ENCODE measurements around the gene CTRB1. TPM values are rescaled to one million over a fixed set of nuclear protein-coding genes. Genes with fewer than 3 reads are reported as not detected.
"Not testable (repeated sequence)": the region's sequence is repeated elsewhere in the genome, so short reads cannot be mapped to it uniquely, and the experiment has no call there.

The CTRB1 gene
- total RNA-seq, 4 donors from 2014 or later: not detected

- peak overlapping the region in 1 of 4 donors; percentile 33 for H3K4me3 ChIP-seq
- intact Hi-C loops (cut with DNase I): no loop called here
- no peaks in the 10 kb centered on the region for H3K27me3 ChIP-seq
- H3K36me3 ChIP-seq: peaks cover 11 to 83% (median 34%) of the 10 kb centered on the region in 3 donors
- peaks cover 15 to 48% (median 31%) of the 10 kb centered on the region in 3 donors for H3K4me1 ChIP-seq
- H3K27ac ChIP-seq: peak overlapping the region; percentile 55 to 86 (median 66)
- WGBS, 2 donors: 15% methylated on average over 4 of the region's 25 CpGs; no CpG with 5 or more reads in 1 of the 2 donors
- TF ChIP-seq, protein P1, sequence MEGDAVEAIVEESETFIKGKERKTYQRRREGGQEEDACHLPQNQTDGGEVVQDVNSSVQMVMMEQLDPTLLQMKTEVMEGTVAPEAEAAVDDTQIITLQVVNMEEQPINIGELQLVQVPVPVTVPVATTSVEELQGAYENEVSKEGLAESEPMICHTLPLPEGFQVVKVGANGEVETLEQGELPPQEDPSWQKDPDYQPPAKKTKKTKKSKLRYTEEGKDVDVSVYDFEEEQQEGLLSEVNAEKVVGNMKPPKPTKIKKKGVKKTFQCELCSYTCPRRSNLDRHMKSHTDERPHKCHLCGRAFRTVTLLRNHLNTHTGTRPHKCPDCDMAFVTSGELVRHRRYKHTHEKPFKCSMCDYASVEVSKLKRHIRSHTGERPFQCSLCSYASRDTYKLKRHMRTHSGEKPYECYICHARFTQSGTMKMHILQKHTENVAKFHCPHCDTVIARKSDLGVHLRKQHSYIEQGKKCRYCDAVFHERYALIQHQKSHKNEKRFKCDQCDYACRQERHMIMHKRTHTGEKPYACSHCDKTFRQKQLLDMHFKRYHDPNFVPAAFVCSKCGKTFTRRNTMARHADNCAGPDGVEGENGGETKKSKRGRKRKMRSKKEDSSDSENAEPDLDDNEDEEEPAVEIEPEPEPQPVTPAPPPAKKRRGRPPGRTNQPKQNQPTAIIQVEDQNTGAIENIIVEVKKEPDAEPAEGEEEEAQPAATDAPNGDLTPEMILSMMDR (IDR thresholded peaks at IDR 0.05): no peak
- TF ChIP-seq POLR2A (IDR thresholded peaks at IDR 0.05): no peak
- no peaks in the 10 kb centered on the region for H3K9me3 ChIP-seq
- DNase-seq: no peak
Observed at GRCh38 chr16:75238132-75238852, 19.5 kb downstream of the CTRB1 start.

DNA sequence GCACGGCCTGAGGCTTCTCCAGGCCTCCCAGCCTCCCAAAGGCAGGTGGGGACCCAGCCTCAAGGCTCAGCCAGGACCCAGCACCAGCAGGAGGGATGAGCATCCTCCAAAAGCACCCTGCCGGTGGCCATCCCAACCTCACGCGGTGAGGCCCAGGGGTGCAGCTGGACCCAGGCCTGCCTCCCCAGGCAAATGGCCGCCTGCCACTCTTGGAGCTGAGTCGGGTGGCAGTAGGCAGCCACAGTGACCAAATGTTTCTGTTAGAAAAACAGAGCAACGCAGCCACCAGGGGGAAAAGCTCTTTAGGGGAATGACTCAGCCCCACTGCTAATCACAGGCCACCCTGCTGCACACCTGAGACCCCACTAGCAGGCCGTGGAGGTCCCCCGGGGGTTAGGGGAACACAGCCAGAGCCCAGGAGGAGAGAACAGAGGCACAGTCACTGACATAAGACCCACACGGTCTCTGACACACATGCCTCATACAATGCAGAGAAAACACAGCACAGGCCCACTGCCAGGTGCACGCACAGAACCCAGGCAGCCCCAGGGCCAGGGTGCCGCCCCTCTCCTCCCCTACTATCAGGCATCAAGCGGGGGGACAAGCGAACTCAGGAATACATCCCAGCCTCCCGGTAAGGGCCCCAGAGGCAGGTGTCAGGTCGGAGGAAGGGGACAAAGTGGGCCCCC lies 20.2 kb downstream of the CTRB1 start:
- no peak for TF ChIP-seq POLR2A (IDR thresholded peaks at IDR 0.05)
- TF ChIP-seq, protein P1 (IDR thresholded peaks at IDR 0.05): peak in 1 of 6 experiments; percentile 13
- H3K4me3 ChIP-seq: peak overlapping the region in 1 of 4 donors; percentile 33
- 30 to 40% methylated on average over 1 to 8 of the region's 16 CpGs for WGBS, 2 donors
- H3K9me3 ChIP-seq: no peaks in the 10 kb centered on the region
- no peak for DNase-seq
- H3K4me1 ChIP-seq: peaks cover 16 to 48% (median 32%) of the 10 kb centered on the region in 3 donors
- H3K27me3 ChIP-seq: no peaks in the 10 kb centered on the region
- intact Hi-C loops (cut with DNase I): no loop called here
- H3K36me3 ChIP-seq: peaks cover 7 to 79% (median 34%) of the 10 kb centered on the region in 3 donors
- peak overlapping the region; percentile 55 to 86 (median 66) for H3K27ac ChIP-seq

DNA sequence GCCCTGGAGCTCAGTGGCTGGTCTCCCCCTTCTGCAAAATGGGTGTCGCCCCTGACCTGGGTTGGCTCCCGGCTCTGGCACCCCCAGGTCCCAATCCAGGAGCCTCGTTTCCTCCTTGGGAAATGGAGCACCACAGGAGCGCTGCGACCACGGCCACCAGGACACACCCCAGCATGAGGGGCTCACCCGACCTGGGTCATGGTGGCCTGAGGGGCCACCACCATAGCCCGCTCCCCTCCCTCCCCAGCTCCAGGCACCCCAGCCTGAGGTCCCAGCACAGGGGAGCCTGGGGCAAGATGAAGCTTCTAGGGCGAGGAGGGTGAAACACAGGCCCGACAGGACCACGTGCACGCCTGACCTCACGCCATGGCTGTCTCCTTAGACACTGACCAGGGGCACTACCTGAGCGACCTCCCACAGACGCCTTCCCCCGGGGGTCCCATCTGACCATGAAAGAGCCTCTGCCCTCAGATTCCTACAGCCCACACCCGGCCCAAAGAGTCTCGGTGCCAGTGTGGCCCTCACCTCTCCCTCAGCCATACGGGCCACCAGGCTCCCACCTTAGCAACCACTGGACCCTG lies 20.8 kb downstream of the CTRB1 start:
- H3K36me3 ChIP-seq: peaks cover 7 to 73% (median 33%) of the 10 kb centered on the region in 3 donors
- peaks cover 17 to 48% (median 35%) of the 10 kb centered on the region in 3 donors for H3K4me1 ChIP-seq
- no peaks in the 10 kb centered on the region for H3K9me3 ChIP-seq
- WGBS, 2 donors: 80 to 93% methylated on average over 2 to 8 of the region's 19 CpGs
- no peak overlapping the region for H3K4me3 ChIP-seq
- intact Hi-C loops (cut with DNase I): no loop called here
- H3K27ac ChIP-seq: peak overlapping the region; percentile 55 to 86 (median 66)
- no peaks in the 10 kb centered on the region for H3K27me3 ChIP-seq
- TF ChIP-seq, protein P1 (IDR thresholded peaks at IDR 0.05): no peak
- TF ChIP-seq POLR2A (IDR thresholded peaks at IDR 0.05): no peak
- no peak for DNase-seq

- Histone ChIP-seq H3K36me3 (peaks cover 7 to 63% (median 23%) of the 10 kb centered on the region in 3 donors), H3K4me1 (peaks cover 27 to 56% (median 45%) of the 10 kb centered on the region in 3 donors), H3K27ac (peak overlapping the region in 1 of 4 donors; percentile 21)
- H3K9me3 ChIP-seq; intact Hi-C loops (cut with DNase I); DNase-seq; H3K4me3 ChIP-seq; H3K27me3 ChIP-seq: not testable (repeated sequence)
- 100% methylated on average over 1 of the region's 7 CpGs; no CpG with 5 or more reads in 1 of the 2 donors for WGBS, 2 donors
Observed at GRCh38 chr16:75240633-75241032, 21.8 kb downstream of the CTRB1 start.

GRCh38 chr16:75241412-75241811 lies 22.6 kb downstream of the CTRB1 start:
- Histone ChIP-seq H3K36me3 (peaks cover 7 to 55% (median 19%) of the 10 kb centered on the region in 3 donors), H3K9me3 (no peaks in the 10 kb centered on the region), H3K4me3 (no peak overlapping the region), H3K27ac (no peak overlapping the region), H3K4me1 (peaks cover 27 to 63% (median 53%) of the 10 kb centered on the region in 3 donors), H3K27me3 (no peaks in the 10 kb centered on the region)
- TF ChIP-seq POLR2A (IDR thresholded peaks at IDR 0.05): no peak
- TF ChIP-seq, protein P1 (IDR thresholded peaks at IDR 0.05): no peak
- DNase-seq: no peak
- intact Hi-C loops (cut with DNase I): no loop called here
- 100% methylated on average over 1 of the region's 8 CpGs; no CpG with 5 or more reads in 1 of the 2 donors for WGBS, 2 donors
